A172 (cell line): ENCODE results near the gene SEM1. TPM values are rescaled to one million over a fixed set of nuclear protein-coding genes. Genes with fewer than 3 reads are reported as not detected.
A peak's percentile ranks its signal among the peaks of the same experiment; 100 is the strongest.
"Not testable (repeated sequence)": the region's sequence is repeated elsewhere in the genome, so short reads cannot be mapped to it uniquely, and the experiment has no call there.

Experiments
- DNase-seq: peaks from one replicate; pipeline ENCODE4 v3.0.0-alpha.2; 2015; ENCODE audit warnings: low spot score
- total RNA-seq: library from RNA; depleted of rRNA; stranded (reverse); fragments of >200 nt; shearing (Covaris generic); gene quantifications from 2 replicates; pipeline ENCODE4 v1.2.3, GENCODE V29; 2014

Gene SEM1
- total RNA-seq, 1 experiment from 2014 or later = 50.0 TPM

DNA sequence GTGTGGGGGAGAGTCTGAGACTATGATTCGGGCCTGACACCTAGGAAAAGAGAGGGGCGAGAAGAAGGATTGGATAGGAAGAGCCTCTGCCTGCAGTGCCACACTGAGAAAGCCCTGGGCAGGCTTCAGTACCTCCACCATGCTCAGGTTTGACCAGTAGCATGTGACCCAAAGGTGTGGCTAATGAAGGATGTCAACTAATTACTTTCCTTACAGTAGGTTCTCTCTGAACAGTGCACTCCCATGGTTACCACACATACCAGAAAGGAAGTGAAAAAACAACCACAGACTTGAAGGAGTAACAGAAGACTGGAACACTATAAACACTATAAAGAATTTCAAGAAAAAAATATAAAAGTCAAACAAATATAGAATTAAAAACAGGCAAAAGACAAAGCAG lies 46.2 kb downstream of the SEM1 start:
- no peak for DNase-seq

DNA sequence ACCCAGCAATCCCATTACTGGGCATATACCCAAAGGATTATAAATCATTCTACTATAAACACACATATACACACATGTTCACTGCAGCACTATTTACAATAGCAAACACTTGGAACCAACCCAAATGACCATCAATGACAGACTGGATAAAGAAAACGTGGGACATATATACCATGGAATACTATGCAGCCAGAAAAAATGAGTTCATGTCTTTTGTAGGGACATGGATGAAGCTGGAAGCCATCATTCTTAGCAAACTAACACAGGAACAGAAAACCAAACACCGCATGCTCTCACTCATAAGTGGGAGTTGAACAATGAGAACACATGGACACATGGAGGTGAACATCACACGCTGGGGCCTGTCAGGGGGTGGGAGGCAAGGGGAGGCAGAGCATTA lies 47.5 kb downstream of the SEM1 start:
- not testable (repeated sequence) for DNase-seq

DNA sequence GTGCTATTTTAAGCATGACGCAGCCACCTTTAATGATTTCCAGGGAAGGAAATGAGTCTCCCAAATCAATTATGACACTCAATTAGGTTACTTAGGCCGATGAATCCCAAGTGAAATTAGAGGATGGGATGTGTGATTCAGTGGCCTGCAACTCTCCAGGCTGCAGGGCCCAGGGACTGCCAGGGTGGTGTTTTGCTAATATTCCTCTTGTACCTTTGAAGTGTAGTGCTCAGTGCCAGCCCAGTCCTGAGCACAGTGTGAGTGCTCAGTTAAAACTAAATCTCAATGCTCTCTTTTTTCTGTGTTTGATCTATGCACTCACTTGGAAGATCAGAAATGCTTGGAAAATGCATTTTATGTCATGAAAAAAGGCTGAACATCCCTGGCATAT lies 51.6 kb downstream of the SEM1 start:
- no peak for DNase-seq

DNA sequence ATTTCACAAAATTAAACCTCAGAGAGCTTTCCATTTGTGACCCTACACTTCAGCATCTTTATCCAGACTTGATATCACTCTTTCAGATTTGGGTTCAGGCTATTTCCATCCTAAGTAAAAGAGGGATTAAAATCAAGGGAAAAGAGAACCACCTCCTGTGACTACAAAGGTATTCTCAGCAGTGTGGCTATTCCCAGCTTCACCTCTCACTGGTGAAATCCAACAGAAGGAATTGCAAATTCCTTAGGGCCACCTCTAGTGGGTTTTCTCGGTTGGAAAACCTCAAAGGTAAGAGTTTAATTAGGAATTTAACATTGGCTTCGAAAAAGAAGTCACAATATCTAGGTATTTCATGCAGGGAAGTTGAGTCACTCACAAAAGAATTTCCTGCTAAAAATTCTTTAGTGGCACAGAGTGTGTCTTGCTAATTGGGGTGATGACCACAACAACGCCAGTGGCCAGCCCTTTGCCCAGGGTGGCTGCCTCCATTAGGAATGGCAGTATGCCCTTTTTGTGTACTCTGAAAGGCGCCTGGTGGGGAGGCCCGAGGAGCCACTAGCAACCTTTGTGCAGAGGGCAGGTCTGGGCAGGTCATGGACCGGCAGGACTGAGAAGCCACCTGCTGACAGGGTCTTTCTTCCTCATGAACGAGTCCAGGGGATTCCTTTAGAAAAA lies 52.2 kb downstream of the SEM1 start:
- peak; percentile 63 for DNase-seq

DNA sequence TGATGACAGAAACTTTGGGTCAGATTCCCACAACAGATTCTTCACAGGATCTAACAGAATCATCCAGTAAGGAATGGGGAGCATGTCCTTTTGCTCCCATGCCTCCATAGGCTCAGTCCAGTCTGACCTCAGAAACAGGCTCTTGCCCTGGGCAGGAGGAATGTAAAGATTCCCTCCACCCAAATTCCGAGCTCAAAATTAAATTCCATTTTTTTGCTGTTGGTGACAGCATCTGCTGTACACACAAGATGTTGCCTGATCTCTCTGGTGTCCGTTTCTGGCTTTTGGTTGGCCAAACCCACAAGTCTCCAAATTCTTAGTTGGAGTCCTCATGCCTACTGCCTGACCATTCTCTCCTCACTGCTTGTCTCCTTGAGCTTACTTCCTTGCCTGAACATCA lies 53.7 kb downstream of the SEM1 start:
- no peak for DNase-seq

DNA sequence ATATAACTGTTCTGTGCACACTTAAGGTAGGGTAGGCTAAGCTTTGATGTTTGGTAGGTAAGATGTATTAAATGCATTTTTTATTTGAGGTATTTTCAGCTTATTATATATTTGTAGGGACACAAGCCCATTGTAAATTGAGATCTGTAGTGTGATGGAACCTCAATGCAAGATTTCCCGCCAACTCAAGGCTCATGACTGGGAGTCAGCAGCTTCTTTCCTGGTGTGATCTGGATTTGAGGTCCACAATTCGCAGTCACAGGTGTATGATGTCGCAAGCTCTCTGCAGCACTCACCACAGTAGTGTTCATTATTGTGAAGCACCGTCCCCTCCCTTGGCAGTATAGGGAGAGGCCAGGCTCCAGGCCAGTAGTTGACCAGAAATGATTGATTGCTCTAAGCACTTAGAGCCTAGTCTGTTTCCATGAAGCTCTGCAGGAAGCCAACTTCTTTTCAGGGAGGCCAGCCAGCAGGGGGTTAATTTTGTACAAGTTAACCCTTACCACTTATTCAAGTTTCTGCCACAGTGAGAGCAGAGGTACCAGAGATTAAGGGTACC lies 54.9 kb downstream of the SEM1 start:
- DNase-seq = peak; percentile 27

DNA sequence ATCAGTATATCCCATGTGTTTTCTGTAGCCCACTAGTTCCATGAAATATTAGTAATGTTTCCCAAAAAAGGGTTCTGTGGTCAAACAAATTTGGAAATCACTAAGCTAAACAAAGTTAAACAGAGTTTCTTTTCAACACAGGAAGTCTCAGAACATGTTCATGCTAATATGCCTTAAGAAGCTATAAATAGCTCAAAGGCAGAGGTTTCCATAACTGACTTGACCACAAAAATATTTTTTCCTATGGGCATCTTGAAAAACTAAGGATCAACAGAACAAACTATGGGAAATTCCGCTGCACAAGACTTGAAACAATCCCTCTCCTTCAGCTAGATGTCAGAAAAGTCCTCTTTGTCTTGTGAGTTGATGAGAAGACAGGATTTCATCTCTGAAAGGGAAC lies 59.7 kb downstream of the SEM1 start:
- DNase-seq = no peak

DNA sequence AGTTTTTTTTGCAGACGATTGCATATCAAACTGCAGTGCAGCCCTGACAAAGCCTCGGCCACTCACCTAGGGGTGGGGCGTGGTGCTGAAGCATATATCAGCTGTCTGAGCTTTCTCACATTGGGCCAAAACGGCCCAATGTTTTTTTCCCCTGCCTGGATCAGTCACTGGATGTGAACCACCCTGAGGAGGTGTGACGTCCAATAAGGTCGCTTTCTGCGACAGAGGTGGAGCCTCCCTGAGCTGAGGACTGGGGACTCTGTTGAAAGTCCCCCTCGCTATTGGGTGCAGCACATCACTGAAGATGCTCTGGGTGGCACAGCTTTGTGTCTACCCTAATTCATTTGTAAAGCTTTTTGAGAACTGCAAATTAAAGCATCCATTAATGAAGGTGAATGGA lies 60.9 kb downstream of the SEM1 start:
- no peak for DNase-seq

DNA sequence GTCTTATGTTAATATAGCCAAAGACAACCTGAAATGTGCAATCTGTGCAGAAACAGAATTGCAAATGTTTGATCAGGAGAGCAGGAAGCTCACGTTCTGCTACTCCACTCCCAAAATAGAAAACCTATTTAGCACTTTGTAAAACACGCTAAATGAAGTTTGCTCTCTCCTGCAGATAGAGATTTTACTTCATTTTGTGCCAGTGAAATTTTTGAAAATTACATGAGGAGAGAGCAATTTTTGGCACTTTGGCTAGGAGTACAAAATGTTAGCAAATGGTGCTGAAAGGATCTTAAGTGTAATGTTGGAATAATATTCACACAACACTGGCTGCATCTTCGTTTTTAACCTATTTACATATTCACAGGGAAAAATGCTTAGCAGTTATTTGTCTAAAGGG lies 61.9 kb downstream of the SEM1 start:
- DNase-seq = no peak

DNA sequence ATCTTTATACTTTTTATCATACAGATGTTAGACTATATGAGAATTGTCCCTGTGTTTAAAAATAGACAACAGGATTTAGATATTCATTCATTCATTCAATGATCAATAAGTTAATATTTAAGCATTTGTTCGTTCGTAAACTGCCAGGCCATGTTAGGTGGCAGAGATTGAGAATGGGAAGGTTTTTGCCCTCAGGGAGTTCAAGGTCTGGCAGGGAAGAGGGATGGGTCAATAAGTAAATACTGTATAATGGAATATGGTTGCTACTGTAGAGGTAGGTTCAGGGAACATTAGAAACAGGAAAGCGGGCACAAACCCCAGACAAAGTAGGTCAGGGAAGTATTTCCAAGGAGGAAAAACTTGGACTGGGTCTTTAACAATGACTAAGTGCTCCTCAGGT lies 64.6 kb downstream of the SEM1 start:
- DNase-seq = no peak

DNA sequence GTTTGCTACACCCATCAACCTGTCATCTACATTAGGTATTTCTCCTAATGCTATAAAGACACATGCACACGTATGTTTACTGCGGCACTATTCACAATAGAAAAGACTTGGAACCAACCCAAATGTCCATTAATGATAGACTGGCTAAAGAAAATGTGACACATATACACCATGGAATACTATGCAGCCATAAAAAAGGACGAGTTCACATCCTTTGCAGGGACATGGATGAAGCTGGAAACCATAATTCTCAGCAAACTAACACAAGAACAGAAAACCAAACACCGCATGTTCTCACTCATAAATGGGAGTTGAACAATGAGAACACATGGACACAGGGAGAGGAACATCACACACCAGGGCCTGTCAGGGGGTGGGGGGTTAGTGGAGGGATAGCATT lies 66.2 kb downstream of the SEM1 start:
- DNase-seq = not testable (repeated sequence)

DNA sequence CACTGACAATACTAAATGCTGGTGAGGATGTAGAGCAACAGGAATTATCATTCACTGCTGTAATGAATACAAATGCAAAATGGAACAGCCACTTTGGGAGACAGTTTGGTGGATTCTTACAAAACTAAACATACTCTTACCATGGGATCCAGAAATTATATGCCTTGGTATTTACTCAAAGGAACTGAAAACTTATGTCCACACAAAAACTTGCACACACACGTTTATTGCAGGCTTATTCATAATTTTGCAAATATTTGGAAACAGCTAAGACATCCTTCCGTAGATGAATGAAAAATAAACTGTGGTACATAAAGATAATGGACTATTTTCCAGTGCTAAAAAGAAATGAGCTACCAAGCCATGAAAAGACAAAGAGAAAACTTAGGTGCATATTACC lies 69.6 kb downstream of the SEM1 start:
- no peak for DNase-seq
